Neural crest cell (in vitro differentiated cells): ENCODE results near the gene KIF25. TPM values are rescaled to one million over a fixed set of nuclear protein-coding genes. Genes with fewer than 3 reads are reported as not detected.

Experiments
- DNase-seq: peaks from one replicate; pipeline ENCODE4 v3.0.0; 2021; ENCODE audit warnings: low read depth, mixed read lengths, low spot score
- H3K27ac Mint-ChIP-seq: one replicate; pipeline ENCODE4 v1.8.0; 2021; ENCODE audit warnings: mild to moderate bottlenecking, mixed read lengths; ENCODE audit not compliant: unreplicated experiment
- H3K27me3 Mint-ChIP-seq: 2 replicates; pipeline ENCODE4 v1.8.0; 2021; ENCODE audit warnings: low read depth, mild to moderate bottlenecking, mixed read lengths
- H3K36me3 Mint-ChIP-seq: 2 replicates; pipeline ENCODE4 v1.8.0; 2021; ENCODE audit warnings: low read depth, mild to moderate bottlenecking, mixed read lengths
- H3K4me1 Mint-ChIP-seq: 2 replicates; pipeline ENCODE4 v1.8.0; 2021; ENCODE audit warnings: mixed read lengths
- H3K4me3 Mint-ChIP-seq: one replicate; pipeline ENCODE4 v1.8.0; 2021; ENCODE audit warnings: mild to moderate bottlenecking, mixed read lengths
- H3K9me3 Mint-ChIP-seq: 2 replicates; pipeline ENCODE4 v1.8.0; 2021; ENCODE audit warnings: mixed read lengths
- CTCF ChIP-seq: fragments of 200-600 bp; sonication (generic); conservative IDR thresholded peaks from 2 replicates; pipeline ENCODE4 v1.5.0; 2021; ENCODE audit warnings: antibody characterized with exemption, mild to moderate bottlenecking
- total RNA-seq: library from RNA; stranded (reverse); gene quantifications from 2 replicates; pipeline ENCODE4 v1.2.1, GENCODE V29; 2021

KIF25 gene
- total RNA-seq, 1 donor from 2014 or later = 0.72 TPM

- peak overlapping the region; percentile 58 for H3K27ac Mint-ChIP-seq
- no peak overlapping the region for H3K4me3 Mint-ChIP-seq
- no peaks in the 10 kb centered on the region for H3K27me3 Mint-ChIP-seq
- DNase-seq = no peak
- peaks cover 19% of the 10 kb centered on the region for H3K36me3 Mint-ChIP-seq
- TF ChIP-seq CTCF = no peak
- H3K9me3 Mint-ChIP-seq = peaks cover 19% of the 10 kb centered on the region
- peaks cover 40% of the 10 kb centered on the region for H3K4me1 Mint-ChIP-seq
Measured at GRCh38 chr6:167980911-167981580, 16.4 kb upstream of the KIF25 start.

- Mint-ChIP-seq H3K4me1 (peaks cover 40% of the 10 kb centered on the region), H3K36me3 (peaks cover 19% of the 10 kb centered on the region), H3K27ac (no peak overlapping the region), H3K4me3 (no peak overlapping the region), H3K9me3 (peaks cover 19% of the 10 kb centered on the region), H3K27me3 (no peaks in the 10 kb centered on the region)
- DNase-seq = no peak
- no peak for TF ChIP-seq CTCF
Measured at GRCh38 chr6:167981916-167982462, 15.5 kb upstream of the KIF25 start.

- peaks cover 23% of the 10 kb centered on the region for H3K36me3 Mint-ChIP-seq
- H3K27ac Mint-ChIP-seq = no peak overlapping the region
- H3K4me3 Mint-ChIP-seq = no peak overlapping the region
- peaks cover 19% of the 10 kb centered on the region for H3K9me3 Mint-ChIP-seq
- TF ChIP-seq CTCF = no peak
- no peak for DNase-seq
- peaks cover 31% of the 10 kb centered on the region for H3K4me1 Mint-ChIP-seq
- H3K27me3 Mint-ChIP-seq = no peaks in the 10 kb centered on the region
Measured at GRCh38 chr6:167984144-167984719, 13.2 kb upstream of the KIF25 start.

- TF ChIP-seq CTCF = no peak
- Mint-ChIP-seq H3K4me3 (no peak overlapping the region), H3K27ac (no peak overlapping the region), H3K27me3 (no peaks in the 10 kb centered on the region), H3K4me1 (peaks cover 23% of the 10 kb centered on the region), H3K9me3 (peaks cover 19% of the 10 kb centered on the region), H3K36me3 (peaks cover 23% of the 10 kb centered on the region)
- DNase-seq = no peak
Measured at GRCh38 chr6:167984876-167985604, 12.4 kb upstream of the KIF25 start.

GRCh38 chr6:167985911-167986595 is 11.4 kb upstream of the KIF25 start:
- Mint-ChIP-seq H3K27ac (no peak overlapping the region), H3K36me3 (peaks cover 20% of the 10 kb centered on the region), H3K4me3 (no peak overlapping the region), H3K27me3 (no peaks in the 10 kb centered on the region), H3K4me1 (peaks cover 15% of the 10 kb centered on the region), H3K9me3 (peaks cover 15% of the 10 kb centered on the region)
- TF ChIP-seq CTCF = no peak
- no peak for DNase-seq
